Epithelial cell of proximal tubule (primary cell): ENCODE data around the gene AP1S3. TPM values are rescaled to one million over a fixed set of nuclear protein-coding genes. Genes with fewer than 3 reads are reported as not detected.

Experiments used
- DNase-seq: peaks from one replicate; pipeline ENCODE4 v3.0.0-alpha.2; 2011; ENCODE audit warnings: low read depth
- H3K4me3 ChIP-seq: 2 replicates; pipeline ENCODE4 v1.5.1; 2011; ENCODE audit warnings: low read depth, mild to moderate bottlenecking, low read length
- total RNA-seq: library from RNA; depleted of rRNA; stranded (reverse); fragments of >200 nt; gene quantifications from 2 replicates; pipeline ENCODE4 v1.2.3, GENCODE V29; 2015
- TF ChIP-seq, protein P1 (sequence below): conservative IDR thresholded peaks from 2 replicates; pipeline ENCODE4 v1.5.1; 2012; ENCODE audit warnings: low read depth, mild to moderate bottlenecking, low read length

Gene AP1S3
- total RNA-seq, 1 donor from 2014 or later, result 28.8 TPM

DNA sequence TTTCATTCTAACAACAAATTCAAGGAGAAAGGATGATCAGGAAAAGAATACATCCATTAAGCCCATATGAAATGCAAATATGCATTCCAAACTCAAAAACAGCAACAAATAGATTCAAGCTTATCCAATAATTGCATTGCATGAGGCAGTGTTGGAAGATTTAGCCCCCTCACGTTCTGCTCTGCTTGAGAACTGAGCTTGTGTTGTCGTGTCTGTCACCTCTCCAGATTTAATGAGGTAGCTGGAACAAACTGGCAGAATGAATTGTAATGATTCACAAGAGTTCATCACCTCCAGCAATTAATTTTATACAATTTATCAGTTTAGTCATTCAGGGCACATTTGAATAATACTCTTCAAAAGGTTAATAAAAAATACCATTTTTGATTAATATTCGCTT, 54.8 kb downstream of the AP1S3 start:
- no peak overlapping the region for H3K4me3 ChIP-seq
- no peak for DNase-seq
- TF ChIP-seq, protein P1, sequence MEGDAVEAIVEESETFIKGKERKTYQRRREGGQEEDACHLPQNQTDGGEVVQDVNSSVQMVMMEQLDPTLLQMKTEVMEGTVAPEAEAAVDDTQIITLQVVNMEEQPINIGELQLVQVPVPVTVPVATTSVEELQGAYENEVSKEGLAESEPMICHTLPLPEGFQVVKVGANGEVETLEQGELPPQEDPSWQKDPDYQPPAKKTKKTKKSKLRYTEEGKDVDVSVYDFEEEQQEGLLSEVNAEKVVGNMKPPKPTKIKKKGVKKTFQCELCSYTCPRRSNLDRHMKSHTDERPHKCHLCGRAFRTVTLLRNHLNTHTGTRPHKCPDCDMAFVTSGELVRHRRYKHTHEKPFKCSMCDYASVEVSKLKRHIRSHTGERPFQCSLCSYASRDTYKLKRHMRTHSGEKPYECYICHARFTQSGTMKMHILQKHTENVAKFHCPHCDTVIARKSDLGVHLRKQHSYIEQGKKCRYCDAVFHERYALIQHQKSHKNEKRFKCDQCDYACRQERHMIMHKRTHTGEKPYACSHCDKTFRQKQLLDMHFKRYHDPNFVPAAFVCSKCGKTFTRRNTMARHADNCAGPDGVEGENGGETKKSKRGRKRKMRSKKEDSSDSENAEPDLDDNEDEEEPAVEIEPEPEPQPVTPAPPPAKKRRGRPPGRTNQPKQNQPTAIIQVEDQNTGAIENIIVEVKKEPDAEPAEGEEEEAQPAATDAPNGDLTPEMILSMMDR, result no peak

DNA sequence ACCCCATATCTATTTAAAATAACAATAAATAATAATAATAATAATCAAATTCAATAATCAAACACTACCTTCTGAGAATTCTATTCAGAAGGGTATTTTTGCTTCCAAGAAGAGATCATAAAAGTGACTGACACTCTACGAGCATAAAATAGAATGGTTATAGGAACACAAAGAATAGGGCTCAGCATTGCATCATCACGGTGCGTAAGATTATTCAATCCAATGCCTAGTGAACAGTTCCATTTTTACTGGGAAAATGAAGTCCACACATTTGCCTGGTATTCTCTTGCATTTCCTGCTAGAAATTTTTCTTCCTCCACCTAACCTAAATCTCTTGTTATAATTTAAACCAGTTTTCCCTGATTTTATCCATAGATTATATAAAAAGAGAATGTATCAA, 55.8 kb downstream of the AP1S3 start:
- H3K4me3 ChIP-seq, result no peak overlapping the region
- TF ChIP-seq, protein P1, result no peak
- no peak for DNase-seq

DNA sequence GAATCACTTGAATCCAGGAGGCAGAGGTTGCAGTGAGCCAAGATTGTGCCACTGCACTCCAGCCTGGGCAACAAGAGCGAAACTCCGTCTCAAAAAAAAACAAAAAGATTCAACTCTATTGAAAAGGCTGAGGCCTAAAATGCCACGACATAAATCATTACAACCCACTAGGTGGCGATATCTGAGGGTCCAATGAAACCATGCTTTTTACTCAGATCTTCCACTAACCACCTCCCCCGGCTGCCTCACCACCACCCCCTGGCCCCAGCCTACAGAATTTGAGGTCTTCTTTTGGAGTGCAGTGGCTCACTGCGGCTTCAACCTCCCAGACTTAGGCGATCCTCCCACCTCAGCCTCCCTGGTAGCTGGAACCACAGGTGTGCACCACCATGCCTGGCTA, 57.5 kb downstream of the AP1S3 start:
- TF ChIP-seq, protein P1, result peak; percentile 56
- DNase-seq, result no peak
- H3K4me3 ChIP-seq, result no peak overlapping the region

DNA sequence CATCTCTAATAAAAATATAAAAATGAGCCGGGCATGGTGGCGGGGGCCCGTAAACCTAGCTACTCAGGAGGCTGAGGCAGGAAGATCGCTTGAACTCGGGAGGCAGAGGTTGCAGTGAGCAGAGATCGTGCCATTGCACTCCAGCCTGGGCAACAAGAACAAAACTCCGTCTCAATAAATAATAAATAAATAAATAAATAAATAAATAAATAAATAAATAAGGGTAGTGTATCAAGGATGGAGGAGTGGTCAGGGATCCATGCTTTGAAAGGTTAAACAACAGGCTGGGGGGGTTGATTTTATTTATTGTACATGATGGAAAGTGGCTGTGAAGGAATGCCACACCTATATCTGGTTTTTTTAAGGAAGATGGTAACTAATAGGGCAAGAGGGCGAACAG, 63.2 kb downstream of the AP1S3 start:
- TF ChIP-seq, protein P1, result no peak
- no peak overlapping the region for H3K4me3 ChIP-seq
- no peak for DNase-seq

DNA sequence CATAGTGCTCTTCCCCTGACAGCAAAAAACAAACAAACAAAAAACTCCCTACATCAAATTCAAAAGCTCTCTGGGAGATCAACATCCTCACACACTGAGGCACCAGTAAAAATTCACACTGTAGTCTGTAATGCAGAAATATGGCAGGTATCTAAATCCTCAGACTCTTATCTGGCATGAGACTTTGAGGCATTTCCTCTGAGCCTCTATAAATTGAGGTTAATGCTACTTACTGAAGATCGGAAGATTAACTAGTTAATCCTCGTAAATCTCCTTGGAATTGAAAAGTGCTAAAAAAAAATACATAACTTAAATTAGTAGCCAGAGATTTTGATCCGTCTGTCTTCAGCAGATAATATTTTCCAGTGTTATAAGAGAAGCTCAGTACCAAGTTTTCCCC, 65.0 kb downstream of the AP1S3 start:
- no peak overlapping the region for H3K4me3 ChIP-seq
- TF ChIP-seq, protein P1, result no peak
- no peak for DNase-seq

DNA sequence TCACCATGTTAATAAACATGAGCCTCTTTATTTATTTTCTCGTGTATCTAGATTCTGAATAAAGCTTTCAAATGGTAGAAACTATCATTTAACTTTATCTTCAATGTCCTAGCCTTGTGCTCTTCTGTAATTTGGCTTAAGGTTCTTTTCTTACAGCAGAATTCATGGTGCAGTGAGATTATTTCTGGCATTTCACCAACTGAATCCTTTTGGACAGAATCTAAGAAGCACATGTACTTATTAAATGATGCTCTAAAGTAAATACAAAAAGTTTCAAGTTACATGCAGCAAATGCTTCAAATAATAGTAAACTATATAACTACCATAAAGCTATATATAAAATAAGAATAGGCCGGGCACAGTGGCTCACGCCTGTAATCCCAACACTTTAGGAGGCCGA, 65.9 kb downstream of the AP1S3 start:
- TF ChIP-seq, protein P1, result no peak
- H3K4me3 ChIP-seq, result no peak overlapping the region
- no peak for DNase-seq

DNA sequence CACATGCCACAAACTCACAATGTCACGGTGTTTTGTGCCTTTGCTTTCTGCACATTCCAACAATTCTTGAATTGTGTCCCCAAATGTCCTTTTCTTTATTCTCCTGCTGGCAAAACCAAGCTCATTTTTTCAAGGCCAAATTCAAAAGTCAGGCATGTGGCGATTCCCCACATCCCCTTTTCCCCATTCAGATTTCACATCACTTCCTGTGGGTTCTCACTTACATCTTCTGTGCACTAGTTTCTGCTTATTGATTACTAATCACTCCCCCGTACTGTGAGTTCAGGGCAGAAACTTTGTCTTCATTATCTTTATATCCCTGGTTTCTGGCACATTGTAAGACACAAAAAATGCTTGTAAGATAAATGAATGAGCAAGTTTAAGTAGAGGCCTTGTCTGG, 69.2 kb downstream of the AP1S3 start:
- no peak for DNase-seq
- no peak overlapping the region for H3K4me3 ChIP-seq
- TF ChIP-seq, protein P1, result no peak
